GM21529 (cell line): ENCODE data around the gene BICD2.
A peak's percentile ranks its signal among the peaks of the same experiment; 100 is the strongest.

Experiments used
- ATAC-seq: cut with Tn5 transposase; IDR thresholded peaks from one replicate; pipeline ENCODE4 v1.9.1; 2021; ENCODE audit not compliant: unreplicated experiment

Gene BICD2

DNA sequence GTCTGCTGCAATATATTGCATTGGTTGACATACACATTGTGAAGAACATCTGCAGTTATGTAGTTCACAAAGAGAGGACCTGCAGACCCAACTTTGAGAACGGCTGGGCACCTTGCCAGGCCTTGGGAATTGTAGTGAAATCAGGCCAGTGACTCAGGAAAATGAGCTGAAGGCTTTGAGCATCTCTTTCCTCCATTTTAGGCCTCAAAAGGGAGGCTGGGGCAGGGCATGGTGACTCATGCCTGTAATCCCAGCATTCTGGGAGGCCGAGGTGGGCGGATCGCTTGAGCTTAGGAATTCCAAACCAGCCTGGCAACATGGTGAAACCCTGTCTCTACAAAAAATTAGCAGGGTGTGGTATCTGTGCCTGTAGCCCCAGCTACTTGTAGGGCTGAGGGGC is 93.3 kb downstream of the BICD2 start:
- no peak for ATAC-seq

DNA sequence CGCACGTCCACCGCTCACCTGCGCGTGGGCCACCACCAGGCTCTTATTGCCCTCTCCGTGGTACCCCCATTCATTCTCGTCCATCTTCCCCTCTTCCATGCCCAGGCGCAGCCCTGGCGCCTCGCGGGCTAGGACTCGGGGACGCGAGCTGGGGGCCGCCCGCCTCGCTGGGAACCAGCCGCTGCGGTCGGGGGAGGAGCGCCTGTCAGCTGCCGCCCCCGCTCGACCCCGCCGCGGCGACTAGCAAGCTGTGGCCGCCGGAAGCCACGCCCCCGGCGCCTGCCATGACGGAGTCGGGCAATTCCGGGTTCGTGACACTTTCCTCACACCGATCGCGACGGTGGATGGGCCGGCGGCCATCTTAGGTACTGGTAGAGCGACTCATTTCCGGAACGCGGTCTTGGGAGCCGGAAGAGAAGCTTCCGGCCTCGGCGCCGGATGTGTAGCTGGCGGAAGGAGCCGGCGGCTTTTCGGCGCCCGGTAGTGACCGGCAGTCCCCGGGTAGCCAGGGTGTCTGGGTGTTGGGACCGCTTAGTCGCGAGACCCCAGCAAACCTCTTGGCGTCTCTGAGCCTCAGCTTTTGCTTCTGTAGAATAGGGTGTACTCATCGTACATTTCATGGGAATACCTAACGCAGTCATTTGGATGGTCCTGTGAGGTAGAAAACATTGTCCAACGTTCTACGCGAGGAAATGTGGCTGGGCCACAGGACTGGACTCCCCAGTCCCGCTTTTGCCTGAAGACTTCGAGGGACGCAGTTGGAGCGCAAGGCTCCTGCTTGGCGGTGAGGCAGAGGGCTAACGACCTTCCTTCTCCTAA is 94.5 kb downstream of the BICD2 start, which contains the start of gene IPPK:
TSS of gene IPPK (minus strand) at position 242 of the 819 bp plus-strand sequence. CDS start at position 99, 143 bp downstream.
- ATAC-seq, result peak; percentile 91

DNA sequence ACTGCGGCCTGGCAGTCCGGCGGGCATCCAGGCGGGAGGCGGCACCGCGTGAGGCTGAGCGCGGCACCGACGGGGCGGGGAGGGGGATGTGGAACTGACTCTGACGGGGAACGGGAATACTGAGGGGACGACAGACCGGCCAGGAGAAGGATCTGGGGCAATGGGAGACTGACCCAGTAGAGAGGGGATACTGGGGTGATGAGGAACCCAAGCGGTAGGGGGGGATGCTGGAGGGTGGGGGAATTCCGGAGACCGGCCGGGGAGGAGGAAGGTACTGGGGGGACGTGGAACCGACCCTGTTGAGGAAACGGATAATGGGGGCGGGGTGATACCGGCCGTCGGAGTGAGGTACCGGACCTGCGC is 95.1 kb downstream of the BICD2 start:
- ATAC-seq, result peak; percentile 5

DNA sequence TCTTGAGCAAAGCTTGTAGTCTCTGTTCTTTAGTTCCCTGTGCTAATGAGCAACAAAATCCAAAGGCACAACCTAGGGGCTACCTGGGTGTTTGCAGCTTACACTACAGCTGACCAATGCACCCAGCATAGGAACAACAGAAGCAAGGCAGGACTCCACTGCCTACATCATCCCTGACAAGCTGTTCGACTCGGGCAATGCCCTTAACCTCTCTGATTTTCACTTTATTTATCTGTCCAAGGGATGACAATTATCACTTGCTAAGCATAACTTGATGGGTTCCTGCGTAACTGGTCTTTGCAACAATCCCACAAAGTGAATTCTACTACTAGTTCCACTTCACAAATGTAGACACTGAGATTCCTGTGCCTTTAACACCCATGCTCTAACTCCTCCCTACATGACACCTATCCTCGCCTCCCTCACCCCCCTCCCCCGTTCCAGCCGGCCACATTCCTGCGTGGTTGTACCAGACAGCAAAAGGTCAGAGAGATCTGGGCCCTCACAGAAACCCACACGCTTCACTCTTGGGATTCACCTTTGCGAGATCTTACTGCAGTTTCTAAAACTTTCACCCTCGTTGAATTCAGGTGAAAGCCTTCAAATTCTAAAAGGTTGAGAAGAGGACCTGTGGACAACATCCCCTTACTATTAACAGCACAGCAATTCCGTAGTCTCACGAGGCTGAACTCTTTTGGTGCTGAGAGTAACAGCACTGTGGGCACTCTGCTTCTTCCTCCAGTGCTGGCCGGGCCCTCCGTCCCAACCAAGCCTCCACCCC is 95.7 kb downstream of the BICD2 start:
- no peak for ATAC-seq

DNA sequence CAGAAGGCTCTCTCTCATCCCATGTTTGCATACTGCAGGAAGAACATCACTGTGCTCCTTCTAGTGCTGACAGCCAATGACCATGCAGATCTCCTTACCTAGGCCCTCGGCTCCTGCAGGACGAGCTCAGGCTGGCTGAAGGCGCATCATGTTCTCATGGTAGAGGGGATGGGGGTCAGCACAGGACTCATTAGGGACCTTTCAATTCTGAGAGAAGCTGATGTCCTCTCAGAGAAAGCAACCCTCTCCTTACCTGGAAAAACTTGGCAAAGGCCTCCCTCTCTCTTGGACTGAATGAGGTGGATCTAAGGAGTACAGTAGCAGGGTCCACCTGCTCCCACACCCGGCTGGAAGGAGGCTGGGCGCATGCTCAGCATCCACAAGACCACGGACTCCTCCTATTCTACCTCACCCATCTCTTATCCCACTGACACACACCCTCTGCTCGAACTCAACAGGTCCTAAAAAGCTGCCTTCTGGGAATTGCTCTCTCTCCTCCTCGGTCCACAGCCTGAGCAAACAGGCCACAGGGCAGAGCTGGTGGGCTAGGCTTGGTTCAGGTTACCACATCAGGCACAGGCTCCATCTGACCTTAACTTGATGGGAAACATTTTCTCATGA is 97.6 kb downstream of the BICD2 start:
- ATAC-seq, result no peak

DNA sequence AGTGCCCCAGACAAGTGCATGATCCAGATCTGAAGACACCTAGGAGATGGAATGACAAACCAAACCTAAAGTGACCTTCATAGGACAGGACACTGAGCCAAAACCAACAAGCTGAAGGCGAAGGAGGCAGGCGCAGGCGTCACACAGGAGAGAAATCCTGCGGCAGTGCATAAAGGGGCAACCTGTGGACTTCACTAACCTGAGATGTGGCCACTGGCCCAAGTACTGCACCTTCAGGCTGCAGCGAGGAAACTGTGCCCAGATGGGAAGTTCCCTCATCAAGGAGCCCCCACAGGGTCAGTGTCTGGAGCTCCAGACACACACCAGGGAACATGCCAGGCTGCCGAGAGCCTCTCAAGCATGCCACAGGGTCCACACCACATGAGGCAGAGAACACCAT is 98.4 kb downstream of the BICD2 start:
- no peak for ATAC-seq

DNA sequence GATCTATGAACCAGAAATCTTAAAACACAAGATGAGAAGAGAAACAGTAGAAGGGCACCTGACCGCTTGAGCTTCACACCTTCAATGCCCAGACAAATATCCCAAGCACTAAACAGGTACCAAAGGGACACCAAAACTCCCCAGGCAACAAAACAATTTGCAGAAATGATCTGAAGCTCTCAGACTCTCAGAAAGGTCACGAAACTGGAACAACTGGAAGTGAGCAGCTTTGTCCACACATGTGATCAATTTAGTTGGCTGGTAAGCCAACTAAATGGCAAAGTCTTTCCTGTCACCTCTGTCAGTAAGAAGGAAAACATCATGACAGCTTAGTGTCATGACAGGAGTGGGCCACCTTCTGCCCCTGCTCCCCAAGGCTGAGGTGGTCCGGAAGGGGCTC is 98.8 kb downstream of the BICD2 start:
- no peak for ATAC-seq

DNA sequence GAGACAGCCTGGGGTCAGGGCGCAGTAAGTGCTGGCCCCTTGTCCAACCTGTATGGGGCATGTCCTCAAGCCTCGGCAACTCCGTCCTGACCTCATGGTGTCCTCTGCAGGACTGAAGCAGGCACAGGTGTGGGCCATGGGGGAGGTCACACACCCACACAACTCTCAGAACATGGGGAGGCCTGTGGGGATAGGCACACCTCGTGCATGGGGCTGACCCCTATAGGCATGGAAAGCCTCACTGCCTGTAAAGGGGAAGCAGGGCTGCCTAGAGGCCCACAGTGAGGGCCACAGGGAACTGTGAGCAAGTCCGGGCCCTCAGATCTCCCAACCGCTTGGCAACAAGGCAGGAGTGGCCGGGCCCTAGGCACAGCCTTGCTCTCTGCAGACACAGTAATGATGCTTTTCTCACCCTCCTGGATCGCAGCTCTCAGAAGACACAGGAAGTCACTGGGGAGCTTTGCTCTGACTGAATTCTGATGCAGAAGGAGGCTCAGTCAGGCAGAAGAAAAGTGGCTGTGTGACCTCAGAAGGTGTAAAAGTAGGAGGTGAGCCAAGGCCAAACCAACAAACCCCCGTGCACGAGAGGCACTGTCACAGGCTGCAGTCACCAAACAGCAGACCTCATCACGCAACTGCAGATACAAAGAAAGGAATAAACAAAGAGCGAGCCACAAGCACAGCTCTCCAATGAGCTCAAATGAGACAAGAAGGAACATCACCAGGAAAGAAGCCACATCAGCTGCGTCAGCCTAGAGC is 100.1 kb downstream of the BICD2 start:
- ATAC-seq, result no peak

DNA sequence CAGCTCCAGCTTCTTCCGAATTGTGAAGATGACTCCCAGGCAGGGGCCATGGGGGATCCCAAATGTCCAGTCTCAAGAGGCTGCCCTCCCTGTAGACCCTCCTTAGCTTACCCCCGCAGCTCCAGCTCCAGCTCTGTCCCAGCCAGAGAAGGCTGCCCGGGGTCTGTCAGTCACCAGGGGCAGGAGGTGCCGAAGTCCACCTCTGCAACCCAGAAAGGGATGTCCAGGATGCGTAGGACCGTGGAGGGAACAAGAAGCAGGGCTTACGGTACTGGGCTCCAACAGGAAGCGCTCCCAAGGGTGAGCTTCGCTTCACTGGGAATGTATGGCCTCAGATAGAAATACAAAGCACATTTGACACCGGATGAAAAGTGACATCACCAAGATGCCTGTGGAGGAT is 100.7 kb downstream of the BICD2 start:
- no peak for ATAC-seq

DNA sequence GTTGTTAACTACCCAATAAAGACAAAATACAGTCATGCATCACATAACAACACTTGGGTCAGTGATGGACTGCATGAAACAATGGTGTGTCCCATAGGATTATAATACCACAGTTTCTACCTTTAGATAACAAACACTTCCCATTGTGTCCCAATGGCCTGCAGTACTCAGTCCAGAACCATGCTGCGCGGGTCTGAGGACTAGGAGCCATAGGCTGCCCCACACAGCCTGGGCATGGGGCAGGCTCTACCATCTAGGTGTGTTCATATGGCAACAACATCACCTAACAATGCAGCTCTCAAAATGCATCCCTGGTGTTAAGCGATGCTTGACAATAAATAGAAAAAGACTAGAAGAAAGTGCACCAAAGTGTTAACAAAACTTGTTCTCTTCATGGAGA is 101.5 kb downstream of the BICD2 start:
- ATAC-seq, result no peak

DNA sequence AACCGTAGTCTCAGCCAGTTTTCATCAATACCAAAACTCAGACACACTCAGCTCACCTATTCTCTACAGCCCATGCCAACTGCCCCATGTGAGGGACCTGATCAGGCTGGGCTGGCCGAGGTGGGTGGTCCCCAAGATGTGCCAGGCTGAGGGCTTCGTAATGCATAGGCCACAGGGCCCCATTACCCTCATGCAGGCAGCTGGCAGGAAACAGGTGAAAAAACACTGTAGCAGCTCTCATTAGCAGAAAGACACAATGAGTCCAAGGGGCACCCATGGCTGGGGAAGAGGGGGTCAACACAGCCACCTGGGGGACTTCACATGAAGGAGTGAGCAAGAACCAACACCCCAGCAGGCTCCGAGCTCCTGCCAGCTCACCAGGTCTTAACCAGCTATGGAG is 102.9 kb downstream of the BICD2 start:
- ATAC-seq, result no peak
